Posterior vena cava (tissue), 2 donors: Measurements from ENCODE around the gene ARHGDIA. TPM values are rescaled to one million over a fixed set of nuclear protein-coding genes. Genes with fewer than 3 reads are reported as not detected.

ENCODE experiments used
- DNase-seq: peaks from one replicate; pipeline ENCODE4 v3.0.0-alpha.2; 2020; ENCODE audit warnings: low spot score
- intact Hi-C, 2 donors: fragments of 100-400 bp; cut with DNase I; formaldehyde crosslinking; loops; one replicate each; pipeline versions ENCODE4 v1.14.1 to v1.14.2; 2022 to 2023
- total RNA-seq, 2 donors: library from RNA; stranded (reverse); fragmentation: NEBNext Ultra II Directional; extraction: Animal tissue kit (Norgen Biotek cat#: 25700); gene quantifications; one replicate each; pipeline ENCODE4 v1.2.1, GENCODE V29; 2021
- donor health status: DM: yes; HTN: yes; CAD: no.
- donor health status: DM: yes; HTN: yes; CAD: no.

ARHGDIA gene
- total RNA-seq, 2 donors from 2014 or later: 375 to 421 TPM

GRCh38 chr17:81867991-81868673 lies 3.0 kb downstream of the ARHGDIA start:
- intact Hi-C loops: no loop called here
- no peak for DNase-seq

- DNase-seq: no peak
- intact Hi-C loops: no loop called here
Measured at GRCh38 chr17:81867170-81867990, 3.8 kb downstream of the ARHGDIA start.

- DNase-seq: no peak
- intact Hi-C loops: no loop called here
Measured at GRCh38 chr17:81866440-81867169, 4.5 kb downstream of the ARHGDIA start.

- no peak for DNase-seq
- intact Hi-C loops: no loop called here
Measured at GRCh38 chr17:81865733-81866439, 5.3 kb downstream of the ARHGDIA start.

GRCh38 chr17:81865358-81865732 lies 5.8 kb downstream of the ARHGDIA start:
- no peak for DNase-seq
- intact Hi-C loops: no loop called here

GRCh38 chr17:81863833-81864768 lies 7.0 kb downstream of the ARHGDIA start:
- intact Hi-C loops: no loop called here
- DNase-seq: no peak

GRCh38 chr17:81863123-81863675 lies 7.9 kb downstream of the ARHGDIA start:
- intact Hi-C loops: no loop called here
- DNase-seq: no peak

GRCh38 chr17:81860756-81861568 lies 10.2 kb downstream of the ARHGDIA start:
- intact Hi-C loops: no loop called here
- DNase-seq: peak; percentile 100

- intact Hi-C loops: no loop called here
- DNase-seq: no peak
Measured at GRCh38 chr17:81859906-81860755, 11.0 kb downstream of the ARHGDIA start, which contains the start of gene P4HB. P4HB (minus strand) TSS chr17:81860535; CDS start chr17:81860471, 64 bp downstream.

- no peak for DNase-seq
- intact Hi-C loops: no loop called here
Measured at GRCh38 chr17:81858967-81859905, 11.9 kb downstream of the ARHGDIA start.

- intact Hi-C loops: no loop called here
- no peak for DNase-seq
Measured at GRCh38 chr17:81858170-81858966, 12.8 kb downstream of the ARHGDIA start.

GRCh38 chr17:81854974-81855774 lies 16.0 kb downstream of the ARHGDIA start:
- DNase-seq: no peak
- intact Hi-C loops: no loop called here

- intact Hi-C loops: no loop called here
Measured at GRCh38 chr17:81852237-81852636, 18.9 kb downstream of the ARHGDIA start.

GRCh38 chr17:81851423-81851822 lies 19.7 kb downstream of the ARHGDIA start:
- no peak for DNase-seq
- intact Hi-C loops: no loop called here

More at GRCh38 chr17:81852237-81852636, 18.9 kb downstream of the ARHGDIA start:
- DNase-seq: no peak
